Lower lobe of right lung (tissue), 2 donors: ENCODE measurements around the gene PAFAH1B1. TPM values are rescaled to one million over a fixed set of nuclear protein-coding genes. Genes with fewer than 3 reads are reported as not detected.
A peak's percentile ranks its signal among the peaks of the same experiment; 100 is the strongest.

Experiments
- ATAC-seq, 2 donors: fragments of 200-7000 bp; cut with Tn5 transposase; one replicate each; pipeline ENCODE4 v1.9.1; 2020 to 2022; ENCODE audit warnings: mild to moderate bottlenecking in 2 of 2, moderate library complexity in 2 of 2
- DNase-seq: peaks from one replicate; pipeline ENCODE4 v3.0.0-alpha.2; 2020
- H3K27ac ChIP-seq: fragments of 200-600 bp; one replicate; pipeline ENCODE4 v1.8.0; 2022
- H3K27me3 ChIP-seq: fragments of 200-600 bp; one replicate; pipeline ENCODE4 v1.8.0; 2022; ENCODE audit warnings: low read depth
- H3K36me3 ChIP-seq: fragments of 200-600 bp; one replicate; pipeline ENCODE4 v1.8.0; 2022; ENCODE audit warnings: mild to moderate bottlenecking
- H3K4me1 ChIP-seq: fragments of 200-600 bp; one replicate; pipeline ENCODE4 v1.8.0; 2022
- H3K4me3 ChIP-seq: fragments of 200-600 bp; one replicate; pipeline ENCODE4 v1.8.0; 2022; ENCODE audit warnings: mild to moderate bottlenecking
- H3K9me3 ChIP-seq: fragments of 200-600 bp; one replicate; pipeline ENCODE4 v1.8.0; 2022
- intact Hi-C: fragments of 100-400 bp; cut with DNase I; formaldehyde crosslinking; loops from one replicate; pipeline ENCODE4 v1.11.0; 2022
- total RNA-seq: library from RNA; stranded (reverse); fragmentation: NEBNext Ultra II Directional; extraction: Animal tissue kit (Norgen Biotek cat#: 25700); gene quantifications from one replicate; pipeline ENCODE4 v1.2.1, GENCODE V29; 2021
- TF ChIP-seq, protein P1 (sequence below): fragments of 200-600 bp; IDR thresholded peaks from one replicate; pipeline ENCODE4 v1.8.0; 2022; ENCODE audit warnings: antibody characterized with exemption, mild to moderate bottlenecking
- donor health status: DM: no; HTN: yes; CAD: no; lungs with severe emphysema.

PAFAH1B1 gene
- total RNA-seq, 1 donor from 2014 or later = 129 TPM

GRCh38 chr17:2712300-2713043, 119.0 kb downstream of the PAFAH1B1 start:
- Histone ChIP-seq H3K27me3 (no peaks in the 10 kb centered on the region), H3K4me3 (peak overlapping the region; percentile 92), H3K27ac (peak overlapping the region; percentile 86), H3K9me3 (no peaks in the 10 kb centered on the region), H3K36me3 (no peaks in the 10 kb centered on the region), H3K4me1 (peaks cover 48% of the 10 kb centered on the region)
- ATAC-seq (peak in 1 of 2 donors; percentile 1), DNase-seq (no peak)
- TF ChIP-seq, protein P1, sequence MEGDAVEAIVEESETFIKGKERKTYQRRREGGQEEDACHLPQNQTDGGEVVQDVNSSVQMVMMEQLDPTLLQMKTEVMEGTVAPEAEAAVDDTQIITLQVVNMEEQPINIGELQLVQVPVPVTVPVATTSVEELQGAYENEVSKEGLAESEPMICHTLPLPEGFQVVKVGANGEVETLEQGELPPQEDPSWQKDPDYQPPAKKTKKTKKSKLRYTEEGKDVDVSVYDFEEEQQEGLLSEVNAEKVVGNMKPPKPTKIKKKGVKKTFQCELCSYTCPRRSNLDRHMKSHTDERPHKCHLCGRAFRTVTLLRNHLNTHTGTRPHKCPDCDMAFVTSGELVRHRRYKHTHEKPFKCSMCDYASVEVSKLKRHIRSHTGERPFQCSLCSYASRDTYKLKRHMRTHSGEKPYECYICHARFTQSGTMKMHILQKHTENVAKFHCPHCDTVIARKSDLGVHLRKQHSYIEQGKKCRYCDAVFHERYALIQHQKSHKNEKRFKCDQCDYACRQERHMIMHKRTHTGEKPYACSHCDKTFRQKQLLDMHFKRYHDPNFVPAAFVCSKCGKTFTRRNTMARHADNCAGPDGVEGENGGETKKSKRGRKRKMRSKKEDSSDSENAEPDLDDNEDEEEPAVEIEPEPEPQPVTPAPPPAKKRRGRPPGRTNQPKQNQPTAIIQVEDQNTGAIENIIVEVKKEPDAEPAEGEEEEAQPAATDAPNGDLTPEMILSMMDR = no peak
- intact Hi-C loops = no loop called here

- ATAC-seq (no peak), DNase-seq (no peak)
- no peaks in the 10 kb centered on the region for H3K27me3 ChIP-seq
- H3K4me3 ChIP-seq = no peak overlapping the region
- H3K9me3 ChIP-seq = no peaks in the 10 kb centered on the region
- H3K36me3 ChIP-seq = no peaks in the 10 kb centered on the region
- TF ChIP-seq, protein P1 = no peak
- H3K4me1 ChIP-seq = peaks cover 34% of the 10 kb centered on the region
- no peak overlapping the region for H3K27ac ChIP-seq
- intact Hi-C loops = no loop called here
Observed at GRCh38 chr17:2713881-2714280, 120.4 kb downstream of the PAFAH1B1 start.

DNA sequence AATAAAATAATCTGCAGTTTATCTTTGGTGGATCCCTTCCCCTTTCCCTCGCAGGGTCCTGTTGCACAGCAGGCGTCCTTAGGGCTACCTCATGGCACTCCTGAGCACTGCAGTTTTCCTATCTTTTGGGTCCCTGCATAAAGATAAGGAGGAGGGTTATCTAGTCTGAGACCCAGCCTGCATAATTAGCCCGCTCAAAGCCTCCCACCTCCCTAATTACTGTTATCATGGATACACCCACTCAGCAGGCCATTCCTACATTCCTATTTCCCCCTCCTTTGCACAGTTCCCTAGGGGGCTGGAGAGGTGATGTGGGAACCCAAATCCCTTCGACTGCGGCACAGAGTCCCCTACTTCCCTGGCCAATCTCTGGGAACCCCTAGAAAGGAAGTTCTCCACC, 123.2 kb downstream of the PAFAH1B1 start:
- DNase-seq (no peak), ATAC-seq (no peak)
- no peak overlapping the region for H3K4me3 ChIP-seq
- TF ChIP-seq, protein P1 = no peak
- no peak overlapping the region for H3K27ac ChIP-seq
- H3K36me3 ChIP-seq = no peaks in the 10 kb centered on the region
- H3K4me1 ChIP-seq = peaks cover 13% of the 10 kb centered on the region
- intact Hi-C loops = no loop called here
- H3K9me3 ChIP-seq = no peaks in the 10 kb centered on the region
- no peaks in the 10 kb centered on the region for H3K27me3 ChIP-seq

GRCh38 chr17:2718150-2718938, 124.9 kb downstream of the PAFAH1B1 start:
- no peak for ATAC-seq
- H3K9me3 ChIP-seq = no peaks in the 10 kb centered on the region
- H3K27me3 ChIP-seq = peaks cover 14% of the 10 kb centered on the region
- intact Hi-C loops = no loop called here
- TF ChIP-seq, protein P1 = no peak
- H3K4me3 ChIP-seq = no peak overlapping the region
- H3K36me3 ChIP-seq = no peaks in the 10 kb centered on the region
- no peak for DNase-seq
- H3K27ac ChIP-seq = no peak overlapping the region
- no peaks in the 10 kb centered on the region for H3K4me1 ChIP-seq

GRCh38 chr17:2719861-2720260, 126.4 kb downstream of the PAFAH1B1 start:
- ATAC-seq = no peak
- no peak overlapping the region for H3K27ac ChIP-seq
- intact Hi-C loops = no loop called here
- DNase-seq = no peak
- no peaks in the 10 kb centered on the region for H3K36me3 ChIP-seq
- H3K27me3 ChIP-seq = peaks cover 25% of the 10 kb centered on the region
- H3K9me3 ChIP-seq = no peaks in the 10 kb centered on the region
- peaks cover 8% of the 10 kb centered on the region for H3K4me1 ChIP-seq
- TF ChIP-seq, protein P1 = no peak
- H3K4me3 ChIP-seq = no peak overlapping the region
